GM18508 (cell line): ENCODE results near the gene GPR160.
"Not testable (repeated sequence)": the region's sequence is repeated elsewhere in the genome, so short reads cannot be mapped to it uniquely, and the experiment has no call there.

Experiments
- ATAC-seq: cut with Tn5 transposase; IDR thresholded peaks from one replicate; pipeline ENCODE4 v1.9.1; 2021; ENCODE audit warnings: moderate number of reproducible peaks; ENCODE audit not compliant: insufficient read depth, unreplicated experiment

Gene GPR160

GRCh38 chr3:170102431-170102830 lies 64.6 kb downstream of the GPR160 start:
- ATAC-seq, result no peak

GRCh38 chr3:170107941-170108340 lies 70.1 kb downstream of the GPR160 start:
- ATAC-seq, result no peak

- no peak for ATAC-seq
Measured at GRCh38 chr3:170108955-170109354, 71.2 kb downstream of the GPR160 start.

- ATAC-seq, result no peak
Measured at GRCh38 chr3:170109579-170110293, 71.9 kb downstream of the GPR160 start.

GRCh38 chr3:170111147-170111771 lies 73.5 kb downstream of the GPR160 start:
- no peak for ATAC-seq

GRCh38 chr3:170114165-170114564 lies 76.4 kb downstream of the GPR160 start:
- ATAC-seq, result not testable (repeated sequence)

- ATAC-seq, result no peak
Measured at GRCh38 chr3:170117134-170117533, 79.3 kb downstream of the GPR160 start.

- peak; percentile 66 for ATAC-seq
Measured at GRCh38 chr3:170128259-170128976, 90.6 kb downstream of the GPR160 start.

- peak; percentile 24 for ATAC-seq
Measured at GRCh38 chr3:170128977-170129431, 91.2 kb downstream of the GPR160 start.

GRCh38 chr3:170130532-170130931 lies 92.7 kb downstream of the GPR160 start:
- ATAC-seq, result no peak

GRCh38 chr3:170132335-170132734 lies 94.5 kb downstream of the GPR160 start:
- ATAC-seq, result no peak
